AG04450 (cell line): ENCODE results near the gene TRIM31. TPM values are rescaled to one million over a fixed set of nuclear protein-coding genes. Genes with fewer than 3 reads are reported as not detected.

Experiments
- CTCF ChIA-PET: fragments of 300-600, 350-600 bp; formaldehyde crosslinking; extraction: SDS; loops from one replicate; lab custom pipeline; 2022; ENCODE audit warnings: antibody characterized with exemption, inconsistent platforms; lab: Charles Lee
- POLR2A ChIA-PET: fragments of 350-600 bp; formaldehyde crosslinking; extraction: SDS; loops from one replicate; lab custom pipeline; 2021; ENCODE audit warnings: antibody characterized with exemption, inconsistent platforms; lab: Yijun Ruan, JAX
- DNase-seq: peaks from one replicate; pipeline ENCODE4 v3.0.0-alpha.2; 2011; ENCODE audit warnings: low read depth, low spot score
- H3K27ac ChIP-seq: one replicate; pipeline ENCODE4 v1.5.1; 2012; ENCODE audit warnings: low read depth, low read length, control low read depth
- H3K27me3 ChIP-seq: one replicate; pipeline ENCODE4 v1.6.0; 2012; ENCODE audit warnings: low read length; ENCODE audit not compliant: control insufficient read depth, insufficient read depth
- H3K4me3 ChIP-seq: 2 replicates; pipeline ENCODE4 v1.5.1; 2011; ENCODE audit warnings: mild to moderate bottlenecking, low read depth, low read length, control low read depth
- H3K9me3 ChIP-seq: 2 replicates; pipeline ENCODE4 v1.5.1; 2012; ENCODE audit warnings: low read length; ENCODE audit not compliant: control insufficient read depth, insufficient read depth
- polyA plus RNA-seq: library from polyadenylated mRNA; depleted of rRNA; stranded (reverse); fragments of >200 nt; gene quantifications from 2 replicates; pipeline ENCODE4 v1.2.3, GENCODE V29; 2011
- TF ChIP-seq, protein P1 (sequence below): IDR thresholded peaks from 2 replicates; pipeline ENCODE4 v1.5.1; 2011; ENCODE audit warnings: low read depth, low read length, control low read depth, inconsistent platforms

Gene TRIM31
- polyA plus RNA-seq, 1 experiment, result not detected

DNA sequence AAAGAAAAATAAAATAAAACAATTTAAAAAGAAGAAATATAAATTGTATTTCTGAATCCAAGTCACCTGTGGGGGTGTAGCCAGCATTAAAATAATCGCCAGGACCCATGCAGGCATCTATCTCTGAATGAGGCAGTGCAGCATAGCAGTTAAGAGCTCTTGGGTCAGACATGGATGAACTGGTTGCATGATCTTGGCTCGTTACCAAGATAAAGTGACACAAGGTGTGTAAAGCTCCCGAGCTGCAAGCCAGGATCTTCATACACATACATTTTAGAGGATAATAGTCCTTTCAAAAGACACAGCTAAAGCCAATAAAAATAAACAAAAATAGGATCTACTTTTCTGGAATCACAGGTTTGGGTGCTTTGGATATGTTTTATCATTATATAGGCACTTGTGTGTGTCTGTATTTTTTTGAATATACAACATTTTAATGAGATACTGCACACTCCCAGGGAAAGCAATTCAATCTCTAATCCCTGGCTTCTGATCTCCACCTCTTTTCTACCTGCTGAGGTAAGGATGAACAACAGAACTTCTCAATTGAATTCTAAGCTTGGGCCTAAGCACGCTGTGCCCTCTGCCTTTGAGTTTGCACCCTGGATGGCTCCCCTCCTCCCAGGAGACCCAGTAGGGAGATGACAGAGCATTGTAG is 39.3 kb upstream of the TRIM31 start:
- Histone ChIP-seq H3K9me3 (no peaks in the 10 kb centered on the region; the same call in 1 of the 2 replicates), H3K4me3 (no peak overlapping the region), H3K27me3 (peaks cover 9% of the 10 kb centered on the region), H3K27ac (no peak overlapping the region)
- ChIA-PET CTCF (interaction anchor here (1.0 to 3.3 kb wide), 2 partner anchors 21 kb away, joined by 4 to 23 read pairs; no protein-coding TSS in a partner anchor), POLR2A (no interaction called here)
- no peak for DNase-seq
- TF ChIP-seq, protein P1, sequence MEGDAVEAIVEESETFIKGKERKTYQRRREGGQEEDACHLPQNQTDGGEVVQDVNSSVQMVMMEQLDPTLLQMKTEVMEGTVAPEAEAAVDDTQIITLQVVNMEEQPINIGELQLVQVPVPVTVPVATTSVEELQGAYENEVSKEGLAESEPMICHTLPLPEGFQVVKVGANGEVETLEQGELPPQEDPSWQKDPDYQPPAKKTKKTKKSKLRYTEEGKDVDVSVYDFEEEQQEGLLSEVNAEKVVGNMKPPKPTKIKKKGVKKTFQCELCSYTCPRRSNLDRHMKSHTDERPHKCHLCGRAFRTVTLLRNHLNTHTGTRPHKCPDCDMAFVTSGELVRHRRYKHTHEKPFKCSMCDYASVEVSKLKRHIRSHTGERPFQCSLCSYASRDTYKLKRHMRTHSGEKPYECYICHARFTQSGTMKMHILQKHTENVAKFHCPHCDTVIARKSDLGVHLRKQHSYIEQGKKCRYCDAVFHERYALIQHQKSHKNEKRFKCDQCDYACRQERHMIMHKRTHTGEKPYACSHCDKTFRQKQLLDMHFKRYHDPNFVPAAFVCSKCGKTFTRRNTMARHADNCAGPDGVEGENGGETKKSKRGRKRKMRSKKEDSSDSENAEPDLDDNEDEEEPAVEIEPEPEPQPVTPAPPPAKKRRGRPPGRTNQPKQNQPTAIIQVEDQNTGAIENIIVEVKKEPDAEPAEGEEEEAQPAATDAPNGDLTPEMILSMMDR, result no peak

DNA sequence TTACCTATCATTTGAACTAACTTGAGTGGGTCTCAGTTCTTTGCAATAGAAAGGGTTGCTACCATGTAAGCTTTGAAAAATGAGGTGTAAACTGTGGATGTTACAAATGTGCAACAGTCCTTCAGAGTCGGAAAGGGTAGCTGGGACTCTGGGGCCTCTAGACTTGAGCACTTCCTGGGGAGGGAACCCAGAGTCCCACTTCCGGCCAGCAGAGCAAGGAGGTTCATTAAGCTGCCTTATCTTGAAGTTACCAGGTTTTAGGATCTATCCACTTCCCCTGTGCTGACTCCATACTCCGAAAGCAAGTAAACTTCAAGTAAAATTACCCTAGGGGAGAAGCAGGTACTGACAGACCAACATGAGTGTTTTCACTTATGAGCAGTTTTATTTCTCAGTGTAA is 38.7 kb upstream of the TRIM31 start:
- Histone ChIP-seq H3K27ac (no peak overlapping the region), H3K9me3 (no peaks in the 10 kb centered on the region; the same call in 1 of the 2 replicates), H3K27me3 (peaks cover 9% of the 10 kb centered on the region), H3K4me3 (no peak overlapping the region)
- POLR2A ChIA-PET, result no interaction called here
- DNase-seq, result no peak
- TF ChIP-seq, protein P1, result no peak
- CTCF ChIA-PET, result interaction anchor here (0.8 to 1.0 kb wide), 2 partner anchors 21 to 50 kb away, joined by 3 to 4 read pairs; no protein-coding TSS in a partner anchor

DNA sequence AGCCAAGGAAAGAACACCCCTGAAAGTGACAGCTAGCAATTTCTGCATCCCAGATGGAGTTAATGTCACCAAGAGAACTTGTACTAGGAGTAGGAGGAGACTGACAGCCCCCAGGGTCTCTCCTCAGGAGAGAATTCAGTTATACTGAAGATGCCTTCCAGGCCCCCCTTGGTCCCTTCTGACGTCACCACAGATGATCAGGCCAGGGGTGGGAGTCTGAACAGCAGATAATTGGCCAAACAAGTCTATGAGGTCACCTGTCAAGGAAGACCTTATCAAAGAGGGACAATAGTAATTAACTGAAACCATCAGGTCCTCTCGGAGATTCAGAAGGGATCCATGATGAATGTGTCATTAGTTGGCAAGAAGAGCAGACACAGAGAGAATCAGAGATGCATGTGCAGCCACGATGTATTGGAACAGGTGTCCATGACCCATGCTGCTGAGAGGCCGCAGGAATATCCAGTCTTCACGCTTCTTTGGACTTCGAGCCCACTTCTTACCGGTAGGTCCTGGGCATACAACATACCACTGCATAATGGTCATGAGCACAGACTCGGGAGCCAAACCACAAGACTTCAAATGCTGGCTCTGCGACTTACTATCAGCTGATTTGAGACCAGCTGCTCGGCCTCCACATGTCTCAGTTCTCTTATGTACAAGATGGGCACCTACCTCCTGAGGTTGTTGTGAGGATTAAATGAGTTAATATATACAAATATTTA is 37.9 kb upstream of the TRIM31 start:
- POLR2A ChIA-PET, result no interaction called here
- peaks cover 11% of the 10 kb centered on the region for H3K27me3 ChIP-seq
- H3K9me3 ChIP-seq, result no peaks in the 10 kb centered on the region; the same call in 1 of the 2 replicates
- H3K4me3 ChIP-seq, result no peak overlapping the region
- no peak overlapping the region for H3K27ac ChIP-seq
- CTCF ChIA-PET, result interaction anchor here (0.8 to 1.0 kb wide), 3 partner anchors 19 to 49 kb away, joined by 3 to 4 read pairs (median 3); no protein-coding TSS in a partner anchor
- TF ChIP-seq, protein P1, result no peak
- no peak for DNase-seq

DNA sequence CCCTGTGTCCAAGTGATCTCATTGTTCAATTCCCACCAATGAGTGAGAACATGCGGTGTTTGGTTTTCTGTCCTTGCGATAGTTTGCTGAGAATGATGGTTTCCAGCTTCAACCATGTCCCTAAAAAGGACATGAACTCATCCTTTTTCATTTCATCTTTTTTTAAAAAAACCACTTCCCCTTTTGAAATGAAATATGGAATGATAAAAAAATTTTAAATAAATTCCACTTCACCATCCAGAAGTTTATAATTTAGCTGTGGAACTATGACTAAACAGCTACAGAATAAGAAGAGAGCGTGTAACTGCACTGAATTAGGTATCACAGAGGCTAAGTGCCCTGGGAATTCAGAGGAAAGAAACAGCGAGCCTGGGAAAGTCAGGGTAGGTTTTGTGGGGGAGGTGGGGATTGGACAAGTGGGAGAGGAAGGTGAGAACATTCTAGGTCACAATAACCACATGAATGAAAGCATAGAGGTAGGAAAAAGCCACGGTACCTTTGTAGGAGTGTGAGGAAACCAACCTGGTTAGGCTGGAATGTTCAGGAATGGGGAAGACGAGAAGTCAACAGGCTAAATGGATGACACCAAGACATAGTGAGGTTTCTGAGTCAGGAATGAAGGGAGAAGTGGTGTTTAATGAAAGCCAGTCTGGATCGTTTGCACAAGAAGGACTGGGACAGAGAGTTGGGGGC is 37.1 kb upstream of the TRIM31 start:
- ChIA-PET CTCF (interaction anchor here (0.6 to 0.9 kb wide), 2 partner anchors 18 to 311 kb away, joined by 3 read pairs; no protein-coding TSS in a partner anchor), POLR2A (no interaction called here)
- H3K9me3 ChIP-seq, result no peaks in the 10 kb centered on the region; the same call in 1 of the 2 replicates
- TF ChIP-seq, protein P1, result no peak
- no peak overlapping the region for H3K27ac ChIP-seq
- DNase-seq, result no peak
- no peak overlapping the region for H3K4me3 ChIP-seq
- peaks cover 16% of the 10 kb centered on the region for H3K27me3 ChIP-seq
